Renal pelvis (tissue), 4 donors: ENCODE results near the gene REXO4. TPM values are rescaled to one million over a fixed set of nuclear protein-coding genes. Genes with fewer than 3 reads are reported as not detected.
"Not testable (repeated sequence)": the region's sequence is repeated elsewhere in the genome, so short reads cannot be mapped to it uniquely, and the experiment has no call there.

ENCODE experiments used
- DNase-seq: peaks from one replicate; pipeline ENCODE4 v3.0.0-alpha.2; 2013
- polyA plus RNA-seq, 3 donors: library from polyadenylated mRNA; unstranded; fragments of 120-200 nt; gene quantifications; one replicate each; pipeline ENCODE4 v1.2.1, GENCODE V29; 2013; ENCODE audit not compliant: insufficient read length in 3 of 3

Gene REXO4
- polyA plus RNA-seq, 3 donors = 29.1 to 32.3 (median 31.6) TPM

DNA sequence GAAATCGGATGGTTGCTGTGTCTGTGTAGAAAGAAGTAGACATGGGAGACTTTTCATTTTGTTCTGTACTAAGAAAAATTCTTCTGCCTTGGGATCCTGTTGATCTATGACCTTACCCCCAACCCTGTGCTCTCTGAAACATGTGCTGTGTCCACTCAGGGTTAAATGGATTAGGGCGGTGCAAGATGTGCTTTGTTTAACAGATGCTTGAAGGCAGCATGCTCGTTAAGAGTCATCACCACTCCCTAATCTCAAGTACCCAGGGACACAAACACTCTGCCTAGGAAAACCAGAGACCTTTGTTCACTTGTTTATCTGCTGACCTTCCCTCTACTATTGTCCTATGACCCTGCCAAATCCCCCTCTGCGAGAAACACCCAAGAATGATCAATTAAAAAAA lies 26.4 kb downstream of the REXO4 start:
- not testable (repeated sequence) for DNase-seq

GRCh38 chr9:133390713-133391112 lies 27.1 kb downstream of the REXO4 start:
- DNase-seq = no peak

DNA sequence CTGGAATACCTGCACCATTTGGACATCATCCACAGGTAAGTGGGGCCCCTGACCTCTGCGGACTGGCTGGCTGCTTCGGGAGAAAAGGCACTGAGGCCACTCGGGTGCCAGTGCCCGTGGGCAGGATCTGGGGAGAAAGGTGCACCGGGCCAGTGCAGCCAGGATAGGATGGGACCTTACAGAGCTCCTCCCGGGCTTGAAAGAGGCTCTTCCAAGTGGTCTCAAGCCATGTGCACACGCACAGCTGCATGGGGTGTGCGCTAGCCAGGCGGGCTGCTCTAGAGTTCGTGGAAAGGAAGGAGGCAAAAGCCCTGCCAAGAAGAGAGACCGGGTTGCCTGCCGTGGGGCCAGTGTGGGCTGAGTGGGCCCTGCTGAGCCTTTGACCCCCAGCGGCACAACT lies 28.2 kb downstream of the REXO4 start:
- no peak for DNase-seq

- no peak for DNase-seq
Measured at GRCh38 chr9:133389025-133389557, 28.7 kb downstream of the REXO4 start.

GRCh38 chr9:133387680-133388079 lies 30.1 kb downstream of the REXO4 start:
- no peak for DNase-seq

DNA sequence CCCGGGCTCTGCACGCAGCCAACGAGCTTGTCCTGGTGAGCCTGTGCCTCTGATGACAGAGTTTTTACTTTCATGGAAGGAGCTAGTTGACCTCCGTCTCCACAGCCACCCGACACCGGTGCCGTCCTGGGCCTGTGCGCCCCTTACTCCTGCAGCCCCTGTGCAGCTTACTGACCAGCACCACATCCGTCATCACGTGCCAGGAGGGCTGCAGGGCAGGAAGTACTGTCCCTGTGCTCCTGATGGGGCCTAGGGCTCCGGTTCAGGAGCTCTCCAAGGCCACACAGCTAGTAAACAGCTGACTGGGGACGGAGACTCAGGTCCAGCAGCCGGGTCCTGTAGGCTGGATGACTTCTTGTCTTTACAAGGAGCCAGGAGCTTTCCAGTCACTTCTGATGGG lies 31.5 kb downstream of the REXO4 start:
- DNase-seq = no peak

GRCh38 chr9:133385452-133385851 lies 32.4 kb downstream of the REXO4 start:
- DNase-seq = no peak

DNA sequence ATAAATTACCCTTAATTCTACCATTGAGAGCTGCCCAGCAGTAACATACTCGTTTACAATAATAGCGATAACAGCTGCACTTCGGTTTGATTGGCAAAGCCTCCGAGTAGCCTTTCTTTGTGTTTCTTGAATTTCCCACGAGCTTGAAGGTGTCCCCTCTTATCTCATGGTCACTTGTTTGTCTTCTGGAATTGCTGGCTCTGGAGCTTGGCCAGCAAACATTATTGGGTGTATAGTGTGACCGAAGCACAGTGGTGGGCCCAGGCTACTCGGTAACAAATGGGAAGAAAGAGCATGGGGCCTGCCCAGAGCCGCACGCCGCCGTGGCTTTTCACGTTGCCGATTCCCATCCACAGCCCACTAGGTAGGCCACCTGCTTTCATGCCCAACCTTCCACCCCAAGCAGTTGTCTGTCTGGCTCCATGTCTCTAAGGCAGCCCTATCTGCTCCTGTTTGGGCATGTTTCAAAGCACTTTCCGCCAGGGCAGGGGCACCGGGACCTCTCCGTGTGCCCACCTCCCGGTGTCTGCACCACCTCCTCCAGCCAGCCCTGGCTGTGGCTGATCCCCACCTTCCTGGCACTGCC lies 33.0 kb downstream of the REXO4 start:
- DNase-seq = no peak

DNA sequence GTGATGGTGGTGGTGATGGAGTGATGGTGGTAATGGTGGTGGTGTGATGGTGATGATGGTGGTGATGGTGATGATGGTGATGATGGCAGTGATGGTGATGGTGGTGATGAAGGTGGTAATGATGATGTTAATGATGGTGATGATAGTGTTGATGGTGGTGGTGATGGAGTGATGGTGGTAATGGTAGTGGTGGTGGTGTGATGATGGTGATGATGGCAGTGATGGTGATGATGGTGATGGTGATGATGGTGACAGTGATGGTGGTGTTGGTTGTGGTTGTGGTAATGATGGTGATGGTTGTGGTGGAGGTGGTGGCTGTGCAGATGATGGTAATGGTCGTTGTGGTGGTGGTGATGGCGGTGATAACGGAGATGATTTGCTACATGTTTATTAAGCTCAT lies 34.4 kb downstream of the REXO4 start:
- DNase-seq = no peak

- DNase-seq = no peak
Measured at GRCh38 chr9:133382507-133383141, 35.2 kb downstream of the REXO4 start.

DNA sequence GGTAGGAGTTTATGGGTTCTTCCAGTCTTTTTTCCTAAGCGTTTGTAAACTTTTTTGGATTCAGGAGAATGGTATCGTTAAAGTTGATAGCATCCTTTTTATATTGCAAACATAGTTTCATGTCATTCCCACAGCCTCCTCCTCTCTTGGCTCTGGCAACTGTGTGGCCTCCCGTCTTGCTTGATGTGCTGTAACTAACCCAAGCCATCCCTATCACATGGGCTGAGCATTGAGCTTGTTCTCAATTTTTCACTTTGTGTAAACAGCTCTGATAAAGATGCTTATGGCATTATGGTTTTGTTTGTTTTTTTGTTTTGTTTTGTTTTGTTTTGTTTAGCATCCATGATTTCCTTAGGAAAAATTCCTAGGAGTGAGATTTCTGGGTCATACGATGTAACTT lies 37.1 kb downstream of the REXO4 start:
- no peak for DNase-seq

- DNase-seq = no peak
Measured at GRCh38 chr9:133379153-133380086, 38.4 kb downstream of the REXO4 start.

GRCh38 chr9:133378408-133378962 lies 39.3 kb downstream of the REXO4 start:
- DNase-seq = no peak

DNA sequence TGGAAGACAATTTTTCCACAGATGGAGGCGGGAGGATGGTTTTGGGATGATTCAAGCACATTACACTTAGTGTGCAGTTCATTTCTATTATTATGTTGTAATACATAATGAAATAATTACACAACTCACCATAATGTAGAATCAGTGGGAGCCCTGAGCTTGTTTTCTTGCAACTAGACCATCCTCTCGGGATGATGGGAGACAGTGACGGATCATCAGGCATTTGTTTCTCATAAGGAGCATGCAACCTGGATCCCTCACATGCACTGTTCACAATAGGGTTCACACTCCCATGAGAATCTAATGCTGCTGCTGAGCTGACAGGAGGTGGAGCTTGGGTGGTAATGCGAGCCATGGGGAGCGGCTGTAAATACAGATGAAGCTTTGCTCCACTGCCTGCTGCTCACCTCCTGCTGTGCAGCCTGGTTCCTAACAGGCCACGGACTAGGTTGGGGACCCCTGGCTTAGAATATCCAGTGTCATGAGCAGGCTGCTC lies 40.0 kb downstream of the REXO4 start:
- no peak for DNase-seq

- not testable (repeated sequence) for DNase-seq
Measured at GRCh38 chr9:133377280-133377679, 40.5 kb downstream of the REXO4 start.

DNA sequence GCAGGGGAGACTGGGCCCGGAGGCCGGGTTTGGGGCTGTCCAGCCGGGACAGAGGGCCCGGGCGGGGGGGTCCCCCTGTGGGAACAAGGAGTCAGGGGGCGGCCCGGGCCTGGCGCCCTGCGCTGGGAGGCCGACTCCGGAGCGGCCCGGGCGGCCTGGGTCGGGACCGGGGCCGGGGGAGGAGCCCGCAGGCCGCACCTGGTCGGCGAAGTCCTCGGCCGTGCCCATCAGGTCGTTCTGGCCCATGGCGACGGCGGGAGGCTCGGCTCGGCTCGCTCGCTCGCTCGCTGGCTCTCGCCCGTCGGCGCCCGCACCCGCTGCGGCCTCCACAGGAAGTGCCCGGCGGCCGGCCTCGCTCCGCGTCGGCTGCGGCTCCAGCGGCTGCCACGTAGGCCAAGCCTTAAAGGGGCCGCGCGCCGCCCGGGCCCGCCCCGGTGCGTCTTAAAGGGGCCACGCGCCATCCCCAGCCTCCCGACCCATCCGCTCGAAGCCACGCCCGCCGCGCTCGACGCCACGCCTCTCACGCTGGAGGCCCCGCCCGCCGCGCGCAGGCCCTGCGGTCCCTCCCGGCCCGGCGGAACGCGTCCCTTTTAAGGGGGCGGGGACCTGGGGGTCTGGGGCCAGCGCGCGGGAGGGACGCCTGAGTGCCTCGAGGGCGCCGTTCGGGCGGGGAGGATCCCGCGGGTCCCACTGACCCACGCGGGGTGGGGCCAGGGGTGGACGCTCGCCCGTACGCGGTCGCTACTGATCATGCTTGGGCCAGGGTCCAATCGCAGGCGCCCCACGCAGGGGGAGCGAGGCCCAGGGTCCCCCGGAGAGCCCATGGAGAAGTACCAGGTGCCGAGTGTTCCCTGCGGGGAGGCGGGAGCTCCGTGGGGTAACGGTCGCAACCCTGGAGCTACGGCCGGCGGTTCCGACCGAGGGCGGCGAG lies 41.8 kb downstream of the REXO4 start, which contains the start of the genes STKLD1 and SURF4:
TSS of gene STKLD1 (plus strand) at position 643 of the 931 bp plus-strand sequence. CDS start at position 751, 108 bp downstream.
TSS of gene SURF4 (minus strand) at position 337 of the 931 bp plus-strand sequence. CDS start at position 246, 91 bp downstream.
- peak; percentile 96 for DNase-seq

DNA sequence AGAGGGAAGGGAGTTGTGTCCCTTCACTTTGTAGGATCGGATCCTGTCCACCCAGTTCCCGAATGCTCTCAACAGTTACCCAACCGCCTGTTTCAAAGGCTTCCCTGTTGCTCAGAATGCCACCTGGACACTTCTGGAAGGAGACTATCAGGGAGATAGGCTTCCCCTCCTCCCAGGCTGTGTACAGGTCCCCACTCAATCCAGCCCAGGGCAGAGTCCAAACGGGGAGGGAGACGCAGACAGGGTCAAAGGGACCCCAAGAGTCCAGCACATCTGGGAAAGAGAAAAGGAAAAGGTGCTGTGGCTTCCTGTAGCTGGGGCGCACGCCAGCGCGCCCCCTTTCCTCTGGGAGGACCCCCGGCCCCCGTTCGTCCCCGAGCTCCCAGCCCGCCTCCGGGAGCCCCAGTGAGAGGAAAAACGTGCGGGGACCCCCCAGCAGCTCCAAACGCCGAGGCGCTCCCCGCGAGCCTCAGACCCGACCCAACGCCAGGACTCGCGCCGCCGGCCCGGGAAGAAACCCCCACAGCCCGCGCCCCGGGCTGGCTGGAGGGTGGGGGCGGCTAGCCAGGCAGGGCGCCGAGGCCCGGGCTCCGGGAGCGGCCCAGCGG lies 42.6 kb downstream of the REXO4 start:
- DNase-seq = no peak

GRCh38 chr9:133374612-133375115 lies 43.1 kb downstream of the REXO4 start:
- no peak for DNase-seq

GRCh38 chr9:133372144-133372543 lies 45.7 kb downstream of the REXO4 start:
- no peak for DNase-seq

DNA sequence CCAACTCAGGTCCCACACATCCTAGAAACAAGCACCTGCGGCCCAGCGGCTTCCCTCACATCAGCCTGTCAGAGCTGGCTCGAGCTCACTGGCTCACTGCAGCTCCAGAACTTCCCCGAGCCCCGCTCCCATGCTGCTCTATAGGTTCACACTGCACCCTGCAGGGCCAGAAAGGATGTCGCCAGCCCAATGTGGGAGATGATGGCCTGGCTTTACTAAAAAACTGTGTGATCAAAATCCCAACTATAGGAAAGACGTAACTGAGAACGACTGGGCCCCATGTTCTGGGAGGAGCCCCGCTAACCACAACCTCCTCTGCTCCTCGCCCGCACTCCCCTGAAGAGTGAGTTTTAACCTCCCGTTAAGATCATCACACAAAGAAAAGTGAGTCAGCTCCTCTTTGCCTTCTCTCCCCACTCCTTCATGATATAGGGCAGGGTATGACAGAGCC lies 46.5 kb downstream of the REXO4 start:
- DNase-seq = no peak
